Left cardiac atrium (tissue), 4 donors: ENCODE data around the gene TRPT1. TPM values are rescaled to one million over a fixed set of nuclear protein-coding genes. Genes with fewer than 3 reads are reported as not detected.

Experiments
- ATAC-seq, 2 donors: fragments of 200-7000 bp; cut with Tn5 transposase; one replicate each; pipeline ENCODE4 v1.9.1; 2020; ENCODE audit warnings: mild to moderate bottlenecking in 2 of 2, moderate library complexity in 2 of 2
- DNase-seq: peaks from one replicate; pipeline ENCODE4 v3.0.0-alpha.2; 2020
- intact Hi-C, 2 donors: fragments of 100-400 bp; cut with DNase I; formaldehyde crosslinking; loops; one replicate each; pipeline versions ENCODE4 v1.14.1 to v1.15.1; 2022 to 2023
- long read RNA-seq: library from polyadenylated mRNA; unstranded; transcript quantifications from one replicate; pipeline ENCODE4 v2.0.0, GENCODE V29; 2021
- total RNA-seq, 2 donors: library from RNA; stranded (reverse); fragmentation: NEBNext Ultra II Directional; extraction: Animal tissue kit (Norgen Biotek cat#: 25700); gene quantifications; one replicate each; pipeline ENCODE4 v1.2.1, GENCODE V29; 2021
- donor health status: DM: no; HTN: yes; CAD: no.
- donor health status: DM: no; HTN: yes; CAD: no; lungs with severe emphysema.
- donor health status: DM: yes; HTN: yes; CAD: no.
- donor health status: Dilated cardiomyopathy.

TRPT1 gene, protein sequence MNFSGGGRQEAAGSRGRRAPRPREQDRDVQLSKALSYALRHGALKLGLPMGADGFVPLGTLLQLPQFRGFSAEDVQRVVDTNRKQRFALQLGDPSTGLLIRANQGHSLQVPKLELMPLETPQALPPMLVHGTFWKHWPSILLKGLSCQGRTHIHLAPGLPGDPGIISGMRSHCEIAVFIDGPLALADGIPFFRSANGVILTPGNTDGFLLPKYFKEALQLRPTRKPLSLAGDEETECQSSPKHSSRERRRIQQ
- total RNA-seq = 10 to 100 TPM; 59.6 to 61.2 TPM
- long read RNA-seq, transcript TRPT1-201 (8 exons, 962 nt) = major isoform, 11 of 25 reads
- long read RNA-seq, partial matches to known transcripts = 2 of 25 reads
- long read RNA-seq, other reads (novel, unspliced or antisense) = 10 of 25 reads

DNA sequence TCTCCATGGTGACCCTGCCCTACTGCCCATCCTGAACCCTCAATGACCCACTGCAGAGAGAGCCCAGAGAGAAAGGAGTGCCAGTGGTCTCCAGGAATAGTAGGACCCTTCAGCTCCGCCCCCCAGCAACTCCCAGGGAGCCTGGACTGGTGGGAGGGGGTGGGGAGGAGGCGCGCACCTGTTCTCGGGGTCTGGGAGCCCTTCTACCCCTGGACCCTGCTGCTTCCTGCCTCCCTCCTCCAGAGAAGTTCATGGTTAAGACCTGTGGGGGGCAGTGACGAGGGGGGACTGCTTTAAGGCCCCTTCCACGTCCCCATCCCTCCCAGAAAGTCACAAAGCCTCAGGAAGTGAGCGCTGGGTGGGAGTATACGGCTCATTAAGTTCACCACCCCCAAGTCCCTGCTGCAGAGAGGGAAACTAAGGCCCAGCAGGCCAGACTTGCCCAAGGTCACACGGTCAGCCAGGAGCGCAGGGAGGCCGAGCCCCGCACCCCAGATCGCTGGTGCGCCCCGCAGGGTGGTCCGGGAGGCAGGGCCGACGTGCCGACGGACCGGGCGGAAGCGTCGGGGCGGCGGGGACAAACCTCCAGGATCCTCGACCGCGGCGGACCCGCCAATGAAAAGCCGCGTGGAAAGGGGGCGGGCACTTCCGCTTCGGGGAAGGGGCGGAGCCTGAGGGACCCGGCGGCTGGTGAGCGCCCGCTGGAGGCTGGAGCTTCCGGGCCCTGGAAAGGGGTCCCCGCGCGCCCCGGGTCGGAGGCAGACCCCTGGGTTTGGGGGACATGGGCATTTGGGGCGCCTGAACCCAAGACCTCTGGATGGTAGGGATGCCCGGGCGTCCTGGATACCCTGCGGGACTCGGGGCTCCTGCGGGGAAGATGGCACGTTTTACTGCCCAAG, at the start of gene TRPT1, which contains the start of gene NUDT22:
TRPT1 (minus strand) TSS at position 579 of the 899 bp plus-strand sequence; CDS start at position 253, 326 bp downstream.
NUDT22 (plus strand) TSS at position 667 of the 899 bp plus-strand sequence. CDS start 379 bp downstream, outside the sequence.
- intact Hi-C loops = no loop called here
- DNase-seq = peak; percentile 92
- peak; percentile 83 to 86 for ATAC-seq

DNA sequence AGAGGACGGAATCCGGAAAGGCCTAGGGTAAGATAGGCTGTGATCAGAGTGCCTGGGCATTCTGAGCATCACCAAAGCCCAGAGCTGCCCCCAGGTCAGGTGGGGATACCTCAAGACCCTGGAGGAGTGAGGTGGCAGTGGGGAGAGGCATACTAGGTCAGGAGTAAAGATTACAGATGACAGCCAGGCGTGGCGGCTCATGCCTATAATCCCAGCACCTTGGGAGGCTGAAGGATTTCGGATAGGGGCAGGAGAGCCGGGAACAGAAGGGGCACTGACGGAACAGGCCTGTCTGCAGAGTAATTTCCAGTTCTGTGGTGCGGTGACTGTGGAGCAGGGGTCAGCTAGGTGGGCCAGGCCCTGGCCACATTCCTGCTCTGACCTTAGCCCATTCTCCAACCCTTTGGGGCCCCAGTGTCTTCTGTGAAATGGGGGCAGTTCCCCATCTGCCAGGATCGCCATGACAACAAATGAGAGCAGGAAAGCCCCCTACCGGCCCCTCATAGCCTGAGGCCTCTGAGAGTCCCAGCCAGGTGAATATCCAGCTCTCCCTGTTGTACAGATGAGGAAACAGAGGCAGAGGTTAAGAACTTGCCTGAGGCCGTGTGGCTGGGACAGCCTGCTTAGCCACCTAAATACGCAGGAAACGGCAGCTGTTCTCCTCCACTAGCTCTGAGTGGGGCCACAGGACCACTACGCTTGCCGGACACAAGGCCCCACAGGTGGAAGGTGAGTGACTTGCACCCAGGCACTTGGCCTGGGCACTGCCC, 49.2 kb upstream of the TRPT1 start:
- intact Hi-C loops = no loop called here
- DNase-seq (no peak), ATAC-seq (no peak)

DNA sequence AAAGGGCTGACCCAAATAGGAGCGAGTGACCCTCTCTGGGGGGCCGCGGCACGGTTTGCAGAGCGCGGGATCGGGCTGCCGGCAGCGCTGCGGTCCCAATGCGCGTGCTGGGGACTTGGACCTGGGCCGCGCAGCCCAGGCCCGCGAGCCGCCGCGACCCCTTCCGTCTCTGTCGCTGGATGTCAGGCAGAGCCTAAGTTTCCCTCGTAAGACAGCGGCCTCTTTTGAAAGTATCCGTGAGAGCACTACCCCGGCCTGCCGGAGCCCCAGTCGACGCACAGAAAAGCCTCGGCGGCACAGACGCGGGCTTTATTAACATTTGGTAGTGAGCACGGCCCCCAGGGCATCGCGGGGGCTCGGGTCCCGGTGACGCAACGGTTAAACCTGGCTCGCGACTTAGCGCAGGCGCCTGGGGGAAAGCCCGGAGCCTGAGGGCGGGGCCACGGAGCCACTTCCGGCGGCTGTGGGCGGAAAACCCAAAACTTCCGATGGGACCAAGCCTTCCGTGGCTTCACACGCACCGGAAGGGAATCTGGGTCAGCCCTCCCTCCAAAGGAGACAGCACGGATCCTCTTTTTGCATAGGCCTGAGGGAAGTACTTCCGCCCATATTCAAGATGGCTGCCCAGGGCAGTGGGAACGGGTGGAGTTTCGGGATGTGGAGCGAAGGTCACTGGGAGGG, 43.7 kb upstream of the TRPT1 start:
- peak; percentile 85 to 89 for ATAC-seq
- intact Hi-C loops = loop anchor here in 1 of 2 donors (1.0 kb wide), 1 partner anchor 16 kb away; the partner anchor contains the start of gene GPR137

DNA sequence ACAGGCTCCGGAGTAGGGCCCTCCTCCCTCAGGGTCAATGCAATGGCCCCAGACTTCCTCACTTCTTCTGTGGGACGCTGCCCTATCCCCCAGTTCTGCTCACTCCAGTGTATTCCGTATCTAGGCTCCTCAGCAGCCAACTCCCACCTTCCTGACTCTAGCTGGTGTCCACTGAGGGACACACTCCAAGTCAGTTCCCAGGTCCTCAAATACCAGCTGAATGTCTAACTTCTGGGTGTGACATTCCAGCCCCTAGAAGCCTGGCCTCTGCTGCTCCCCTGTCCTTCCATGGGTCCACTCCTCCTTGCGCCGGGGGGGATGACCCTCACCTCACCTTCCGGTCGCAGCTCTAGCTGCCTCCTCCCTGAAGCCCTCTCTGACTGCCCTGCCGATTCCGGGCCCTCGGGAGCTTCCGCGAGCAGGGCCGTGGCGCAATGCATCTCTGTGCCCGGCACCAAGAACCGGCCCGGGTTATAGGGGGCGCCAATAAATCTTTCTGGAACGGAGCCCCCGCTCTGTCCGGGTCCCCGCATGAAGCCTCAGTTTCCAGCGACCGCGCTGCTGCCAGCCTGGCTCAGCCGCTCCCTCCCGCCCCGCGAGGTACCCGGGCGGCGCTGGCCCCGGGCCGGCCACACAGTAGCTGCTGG, 43.0 kb upstream of the TRPT1 start:
- intact Hi-C loops = no loop called here
- DNase-seq (peak; percentile 81), ATAC-seq (peak; percentile 16 to 18)

More for the DNA sequence above, 43.7 kb upstream of the TRPT1 start:
- DNase-seq = peak; percentile 98

DNA sequence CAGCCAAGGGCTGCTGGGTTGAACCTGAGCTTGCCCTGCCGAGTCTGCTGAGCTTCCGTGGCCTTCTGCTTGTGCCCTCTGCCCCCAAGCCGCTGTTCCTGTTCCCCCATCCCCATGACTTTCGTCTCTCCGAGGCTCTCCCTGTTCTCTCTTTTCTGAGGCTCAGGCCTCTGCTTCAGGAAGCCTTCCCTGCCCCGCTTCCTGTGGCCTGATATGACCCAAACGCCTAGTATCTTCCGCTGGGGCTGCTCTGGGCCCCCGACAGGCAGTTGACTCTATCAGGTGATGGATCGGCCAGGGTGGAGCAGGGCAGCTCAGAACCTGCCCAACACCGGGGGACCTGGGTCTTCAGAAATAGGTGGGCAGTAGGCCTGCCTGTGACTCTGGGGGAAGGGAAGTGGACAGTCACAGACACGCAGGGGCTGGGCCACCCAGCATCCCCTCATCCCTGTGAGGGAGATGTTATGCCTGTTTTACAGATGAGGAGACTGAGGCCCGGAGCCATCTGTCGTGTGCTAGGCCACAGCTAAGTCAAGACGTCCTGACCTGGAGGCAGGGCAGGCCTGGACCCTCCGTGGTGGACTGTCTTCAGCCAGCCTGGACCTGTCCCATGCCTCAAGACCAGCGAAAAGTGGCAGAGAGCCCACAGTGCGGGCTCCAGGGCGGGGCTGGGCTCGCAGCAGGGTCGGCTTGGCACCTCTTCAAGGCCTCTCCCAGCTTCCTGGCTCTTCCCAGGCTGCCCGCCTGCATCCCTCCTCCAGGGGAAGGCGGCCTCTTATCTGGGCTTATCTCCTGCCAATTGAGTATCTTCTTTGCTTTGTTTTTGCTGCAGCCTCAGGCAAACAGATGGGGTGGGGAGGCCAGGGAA, 42.3 kb upstream of the TRPT1 start:
- ATAC-seq = peak; percentile 3 to 16
- DNase-seq = peak; percentile 90
- intact Hi-C loops = no loop called here

DNA sequence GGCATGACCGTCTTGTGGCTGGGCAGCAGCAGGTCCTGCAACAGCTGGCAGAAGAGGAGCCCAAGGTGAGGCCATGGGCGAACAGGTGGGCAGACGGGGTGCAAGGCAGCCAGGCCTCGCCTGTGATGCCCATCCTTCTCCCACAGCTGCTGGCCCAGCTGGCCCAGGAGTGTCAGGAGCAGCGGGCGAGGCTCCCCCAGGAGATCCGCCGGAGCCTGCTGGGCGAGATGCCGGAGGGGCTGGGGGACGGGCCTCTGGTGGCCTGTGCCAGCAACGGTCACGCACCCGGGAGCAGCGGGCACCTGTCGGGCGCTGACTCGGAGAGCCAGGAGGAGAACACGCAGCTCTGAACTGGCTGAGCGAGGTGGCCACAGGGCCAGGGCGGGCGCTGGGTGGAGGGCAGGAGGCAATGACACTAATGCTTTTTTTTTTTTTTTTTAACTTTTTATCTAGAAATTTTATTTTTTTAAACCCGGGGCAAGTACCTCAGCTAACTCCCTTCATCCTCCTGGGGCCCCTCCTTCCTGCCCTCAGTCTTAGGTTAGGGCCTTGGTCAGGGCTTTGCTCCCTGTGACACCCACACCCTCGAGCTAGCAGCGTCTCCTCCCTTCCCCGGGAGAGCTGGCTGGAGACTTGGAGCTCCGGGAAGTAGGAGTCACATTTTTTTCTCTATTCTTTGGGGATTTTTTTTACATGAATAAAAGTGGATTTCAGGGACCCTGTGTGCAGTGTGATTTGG, 41.4 kb upstream of the TRPT1 start:
- ATAC-seq = no peak

DNA sequence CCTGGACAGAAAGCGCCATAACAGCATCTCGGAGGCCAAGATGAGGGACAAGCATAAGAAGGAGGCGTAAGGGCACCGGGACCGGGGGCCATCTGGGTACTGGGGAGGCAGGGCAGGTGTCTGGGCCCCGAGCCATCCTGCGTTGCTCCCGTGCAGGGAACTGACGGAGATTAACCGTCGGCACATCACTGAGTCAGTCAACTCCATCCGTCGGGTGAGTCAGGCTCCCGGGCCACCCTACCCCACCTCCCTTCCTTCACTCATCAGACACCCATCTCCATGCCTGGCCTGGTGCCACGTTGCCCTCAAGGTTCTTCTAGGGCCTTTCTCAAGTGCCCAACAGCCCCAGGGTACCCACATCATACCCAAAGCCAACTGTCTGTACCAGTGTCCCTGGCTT, 40.4 kb upstream of the TRPT1 start:
- DNase-seq (no peak), ATAC-seq (no peak)
- intact Hi-C loops = no loop called here

More for the DNA sequence above, 41.4 kb upstream of the TRPT1 start:
- peak; percentile 64 for DNase-seq
- intact Hi-C loops = no loop called here

DNA sequence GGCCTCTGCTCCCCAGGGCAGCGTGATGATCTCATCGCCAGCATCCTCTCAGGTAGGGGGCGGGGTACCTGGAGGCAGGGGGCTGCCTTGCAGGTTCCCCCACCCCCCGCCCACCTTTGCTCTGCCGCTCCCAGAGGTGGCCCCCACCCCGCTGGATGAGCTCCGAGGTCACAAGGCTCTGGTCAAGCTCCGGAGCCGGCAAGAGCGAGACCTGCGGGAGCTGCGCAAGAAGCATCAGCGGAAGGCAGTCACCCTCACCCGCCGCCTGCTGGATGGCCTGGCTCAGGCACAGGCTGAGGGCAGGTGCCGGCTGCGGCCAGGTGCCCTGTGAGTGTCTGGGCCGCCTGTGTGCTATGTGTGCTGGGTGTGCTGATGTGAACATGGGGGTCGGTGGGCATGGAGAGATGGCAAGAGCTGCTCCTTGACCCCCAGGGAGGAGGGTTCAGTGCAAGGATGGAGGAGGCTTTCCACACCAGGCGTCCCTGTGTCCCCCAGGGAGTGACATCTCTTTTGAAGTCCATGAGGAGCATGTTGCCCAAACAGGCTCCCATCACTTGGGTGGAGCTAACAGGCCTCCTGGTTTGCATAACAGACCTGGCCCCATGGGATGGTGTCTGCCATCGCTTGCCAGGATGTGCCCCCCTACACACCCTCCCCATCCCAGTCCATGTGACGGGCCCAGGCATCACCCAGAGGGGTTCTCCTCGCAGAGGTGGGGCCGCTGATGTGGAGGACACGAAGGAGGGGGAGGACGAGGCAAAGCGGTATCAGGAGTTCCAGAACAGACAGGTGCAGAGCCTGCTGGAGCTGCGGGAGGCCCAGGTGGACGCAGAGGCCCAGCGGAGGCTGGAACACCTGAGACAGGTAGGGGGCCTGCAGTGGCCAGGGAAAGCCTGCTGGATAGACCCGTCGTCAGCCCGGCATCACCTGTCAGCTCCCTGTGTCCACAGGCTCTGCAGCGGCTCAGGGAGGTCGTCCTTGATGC, 39.5 kb upstream of the TRPT1 start:
- DNase-seq (no peak), ATAC-seq (no peak)
- intact Hi-C loops = no loop called here

DNA sequence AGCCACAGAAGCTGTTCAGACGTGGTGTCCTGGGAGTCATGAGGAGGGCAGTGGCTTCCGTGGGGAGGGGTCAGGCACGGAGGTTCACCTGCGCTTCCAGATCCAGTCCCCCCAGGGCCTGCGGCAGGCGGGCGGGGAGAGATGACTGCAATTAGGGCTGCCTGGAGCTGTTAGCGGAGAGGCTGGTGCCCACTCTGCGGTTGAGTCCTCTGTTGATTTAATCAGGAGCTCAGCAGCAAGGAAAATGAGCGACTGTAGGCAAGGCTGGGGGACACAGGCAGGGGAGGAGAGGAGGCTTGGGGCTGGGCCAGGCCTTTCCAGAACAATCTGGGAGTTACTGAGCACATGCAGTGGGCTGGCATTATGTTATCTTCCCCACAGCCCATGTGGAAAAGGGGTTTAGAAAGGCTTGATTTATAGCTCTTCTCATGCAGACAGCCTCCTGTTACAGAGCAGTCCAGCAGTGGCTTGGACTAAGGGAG, 38.4 kb upstream of the TRPT1 start:
- ATAC-seq (no peak), DNase-seq (no peak)
- intact Hi-C loops = no loop called here

DNA sequence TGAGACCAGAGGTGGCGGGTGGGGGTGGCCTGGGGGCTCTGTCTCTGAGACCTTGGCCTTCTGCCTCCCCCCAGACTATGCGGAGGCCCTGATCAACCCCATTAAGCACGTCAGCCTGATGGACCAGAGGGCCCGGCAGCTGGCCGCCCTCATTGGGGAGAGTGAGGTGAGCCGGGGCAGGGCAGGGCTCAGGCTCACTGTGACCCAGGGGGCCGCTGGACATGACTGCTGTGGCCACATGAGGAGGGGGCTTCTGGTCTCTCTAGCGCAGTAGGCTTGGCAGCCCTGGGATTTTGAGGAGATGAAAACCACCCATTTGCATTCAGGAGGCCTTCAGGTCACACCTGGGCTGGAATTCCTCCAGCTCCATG, 37.9 kb upstream of the TRPT1 start:
- DNase-seq = no peak
- ATAC-seq = no peak
- intact Hi-C loops = no loop called here

DNA sequence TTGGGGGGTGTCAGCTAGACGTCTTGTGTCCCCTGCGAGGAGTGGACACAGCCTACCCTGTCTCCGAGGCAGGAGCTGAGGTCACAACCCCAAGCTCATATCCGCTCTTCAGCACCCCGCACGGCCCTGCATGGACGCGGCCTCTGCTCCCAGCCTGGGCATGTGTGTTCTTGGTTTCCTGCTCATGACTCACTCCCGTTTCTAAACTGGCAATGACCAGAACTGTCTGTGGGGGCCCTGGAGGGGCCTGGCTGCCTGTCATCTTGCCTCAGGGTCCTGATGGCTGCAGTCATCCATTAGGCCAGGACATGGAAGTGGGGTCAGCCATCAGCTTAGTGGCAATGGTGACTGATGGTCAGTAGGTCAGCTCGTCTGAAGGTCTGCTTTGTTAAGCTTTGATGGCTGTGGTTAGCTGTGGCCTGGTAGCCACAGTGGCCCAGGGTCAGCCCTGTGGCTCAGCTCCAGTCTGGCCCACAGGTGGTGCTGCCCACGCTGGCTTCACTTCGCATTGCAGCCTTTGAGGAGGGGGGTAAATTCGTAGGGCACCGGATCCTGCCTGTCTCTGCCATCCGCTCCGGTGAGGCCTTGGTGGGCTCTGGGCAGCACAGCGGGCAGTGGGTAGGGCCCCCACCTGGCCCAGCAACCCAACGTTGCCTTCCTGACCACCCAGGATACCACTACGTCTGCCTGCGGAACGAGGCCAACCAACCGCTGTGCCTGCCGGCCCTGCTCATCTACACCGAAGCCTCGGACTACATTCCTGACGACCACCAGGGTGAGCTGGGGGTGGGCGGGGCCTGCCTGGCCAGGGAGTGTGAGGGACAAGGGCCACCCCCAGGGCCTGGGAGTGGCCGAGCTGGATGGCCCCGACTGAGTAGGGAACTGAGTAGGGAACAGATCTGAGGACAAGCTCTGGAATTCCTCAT, 37.3 kb upstream of the TRPT1 start:
- no peak for ATAC-seq

DNA sequence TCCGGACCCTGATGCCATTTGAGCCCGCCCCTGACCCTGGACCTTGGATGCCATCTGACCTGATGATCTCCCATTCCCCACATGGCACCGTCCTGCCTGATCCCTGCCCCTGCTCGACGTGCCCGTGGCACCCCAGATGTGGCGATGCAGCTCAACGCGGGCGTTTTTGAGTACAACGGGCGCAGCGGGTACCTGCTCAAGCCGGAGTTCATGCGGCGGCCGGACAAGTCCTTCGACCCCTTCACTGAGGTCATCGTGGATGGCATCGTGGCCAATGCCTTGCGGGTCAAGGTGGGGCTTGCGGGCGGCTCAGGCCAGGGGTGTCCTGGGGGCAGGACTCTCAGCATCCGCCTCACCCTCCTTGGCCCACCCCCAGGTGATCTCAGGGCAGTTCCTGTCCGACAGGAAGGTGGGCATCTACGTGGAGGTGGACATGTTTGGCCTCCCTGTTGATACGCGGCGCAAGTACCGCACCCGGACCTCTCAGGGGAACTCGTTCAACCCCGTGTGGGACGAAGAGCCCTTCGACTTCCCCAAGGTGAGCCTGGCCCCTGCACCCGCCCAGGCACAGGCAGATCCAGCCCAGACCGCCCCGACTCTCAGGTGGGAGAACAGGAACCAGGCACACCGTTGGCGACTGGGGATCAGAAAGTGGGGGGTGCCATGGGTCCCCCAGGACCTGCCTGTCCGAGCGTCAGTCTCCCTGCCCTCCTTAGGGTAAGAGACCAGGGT, 36.5 kb upstream of the TRPT1 start:
- no peak for ATAC-seq
- DNase-seq = no peak
- intact Hi-C loops = no loop called here

More for the DNA sequence above, 37.3 kb upstream of the TRPT1 start:
- intact Hi-C loops = no loop called here
- no peak for DNase-seq

DNA sequence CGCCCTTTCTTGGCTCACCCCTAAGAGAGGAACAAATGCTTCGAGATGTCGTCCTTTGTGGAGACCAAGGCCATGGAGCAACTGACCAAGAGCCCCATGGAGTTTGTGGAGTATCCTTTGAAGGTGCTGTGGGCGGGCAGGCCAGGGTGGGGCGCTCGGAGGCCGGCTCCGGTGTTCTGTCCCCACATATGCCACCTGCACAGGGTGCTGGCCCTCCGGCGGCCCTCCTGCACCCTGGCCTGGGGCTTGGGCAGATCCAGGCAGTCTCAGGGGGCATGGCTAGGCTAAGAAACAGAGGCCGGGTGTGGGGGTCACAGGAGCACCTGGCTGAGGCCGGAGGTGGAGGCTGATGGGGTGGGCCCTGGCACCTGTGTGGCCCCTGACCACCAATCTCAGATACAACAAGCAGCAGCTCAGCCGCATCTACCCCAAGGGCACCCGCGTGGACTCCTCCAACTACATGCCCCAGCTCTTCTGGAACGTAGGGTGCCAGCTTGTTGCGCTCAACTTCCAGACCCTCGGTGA, 35.6 kb upstream of the TRPT1 start:
- ATAC-seq = no peak
- DNase-seq = no peak
- intact Hi-C loops = no loop called here
